Activated T-cell treated with anti-CD3 and anti-CD28 coated beads, Interleukin-2, amount 50 U/mL, for 4 hours (primary cell): ENCODE results near the gene SEPTIN1. TPM values are rescaled to one million over a fixed set of nuclear protein-coding genes. Genes with fewer than 3 reads are reported as not detected.

Experiments
- ATAC-seq, 2 donors: fragments of 200-7000 bp; cut with Tn5 transposase; one replicate each; pipeline ENCODE4 v1.10.0; 2021
- DNase-seq: peaks from one replicate; pipeline ENCODE4 v3.0.0-alpha.2; 2020
- H3K27me3 Mint-ChIP-seq: one replicate; pipeline ENCODE4 v1.8.0; 2021; ENCODE audit warnings: low read depth, mixed read lengths
- H3K36me3 Mint-ChIP-seq: one replicate; pipeline ENCODE4 v1.8.0; 2022; ENCODE audit warnings: mixed read lengths; ENCODE audit not compliant: insufficient read depth
- H3K4me1 Mint-ChIP-seq: one replicate; pipeline ENCODE4 v1.8.0; 2021; ENCODE audit warnings: low read depth, mixed read lengths
- H3K4me3 Mint-ChIP-seq: one replicate; pipeline ENCODE4 v1.8.0; 2021; ENCODE audit warnings: mild to moderate bottlenecking, moderate library complexity, mixed read lengths
- H3K9me3 Mint-ChIP-seq: one replicate; pipeline ENCODE4 v1.8.0; 2021; ENCODE audit warnings: mixed read lengths
- total RNA-seq, 3 donors: library from RNA; stranded (reverse); gene quantifications; one replicate each; pipeline ENCODE4 v1.2.1, GENCODE V29; 2021

The SEPTIN1 gene
- total RNA-seq, 3 donors from 2014 or later, result 133 to 164 (median 152) TPM

DNA sequence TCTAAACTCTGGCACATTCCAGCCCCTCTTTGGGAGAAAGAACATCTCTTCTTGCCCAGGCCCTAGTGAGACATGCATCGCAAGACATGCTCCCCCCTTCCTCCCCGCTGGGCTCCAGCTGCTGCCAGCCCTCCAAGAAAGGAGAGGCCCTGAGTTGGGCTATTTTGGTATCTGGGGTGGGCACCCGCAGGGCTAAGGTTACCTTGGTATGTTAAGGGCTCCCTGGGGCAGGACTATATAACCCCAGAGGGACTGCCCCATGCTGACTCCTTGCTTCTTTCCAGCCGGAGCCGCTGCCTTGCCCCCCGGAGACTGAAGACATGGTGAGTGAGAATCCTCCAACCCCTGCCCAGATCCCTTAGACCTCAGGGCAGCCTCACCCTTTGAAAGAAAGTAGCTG is 7.8 kb downstream of the SEPTIN1 start, which contains the start of gene MYL11:
Gene MYL11 (plus strand): TSS at position 265 of the 400 bp plus-strand sequence. CDS start 56 bp downstream, at position 321.
- ATAC-seq (no peak), DNase-seq (no peak)
- H3K9me3 Mint-ChIP-seq, result no peaks in the 10 kb centered on the region
- H3K36me3 Mint-ChIP-seq, result no peaks in the 10 kb centered on the region
- H3K27me3 Mint-ChIP-seq, result no peaks in the 10 kb centered on the region
- peaks cover 40% of the 10 kb centered on the region for H3K4me1 Mint-ChIP-seq
- no peak within 1 kb of the TSS for H3K4me3 Mint-ChIP-seq

DNA sequence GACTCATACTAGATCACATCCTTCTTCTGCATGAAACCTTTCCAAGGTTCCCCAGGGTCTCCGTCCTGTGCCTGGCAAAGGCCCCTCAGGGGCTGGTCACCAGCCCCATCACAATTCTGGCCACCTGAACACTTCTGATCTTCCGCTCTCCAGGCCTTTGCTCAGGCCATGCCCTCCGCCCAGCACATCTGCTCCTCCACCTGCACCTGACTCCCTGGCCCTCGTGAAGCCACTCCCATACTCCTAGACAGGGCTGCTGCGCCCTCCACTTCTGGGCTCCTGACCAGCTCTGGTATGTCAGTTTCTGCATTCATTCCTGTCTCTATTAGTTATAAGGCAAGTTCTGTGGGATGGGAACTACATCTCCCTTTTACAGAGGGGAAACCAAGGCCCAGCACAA is 9.6 kb downstream of the SEPTIN1 start:
- DNase-seq, result no peak
- H3K4me3 Mint-ChIP-seq, result no peak overlapping the region

DNA sequence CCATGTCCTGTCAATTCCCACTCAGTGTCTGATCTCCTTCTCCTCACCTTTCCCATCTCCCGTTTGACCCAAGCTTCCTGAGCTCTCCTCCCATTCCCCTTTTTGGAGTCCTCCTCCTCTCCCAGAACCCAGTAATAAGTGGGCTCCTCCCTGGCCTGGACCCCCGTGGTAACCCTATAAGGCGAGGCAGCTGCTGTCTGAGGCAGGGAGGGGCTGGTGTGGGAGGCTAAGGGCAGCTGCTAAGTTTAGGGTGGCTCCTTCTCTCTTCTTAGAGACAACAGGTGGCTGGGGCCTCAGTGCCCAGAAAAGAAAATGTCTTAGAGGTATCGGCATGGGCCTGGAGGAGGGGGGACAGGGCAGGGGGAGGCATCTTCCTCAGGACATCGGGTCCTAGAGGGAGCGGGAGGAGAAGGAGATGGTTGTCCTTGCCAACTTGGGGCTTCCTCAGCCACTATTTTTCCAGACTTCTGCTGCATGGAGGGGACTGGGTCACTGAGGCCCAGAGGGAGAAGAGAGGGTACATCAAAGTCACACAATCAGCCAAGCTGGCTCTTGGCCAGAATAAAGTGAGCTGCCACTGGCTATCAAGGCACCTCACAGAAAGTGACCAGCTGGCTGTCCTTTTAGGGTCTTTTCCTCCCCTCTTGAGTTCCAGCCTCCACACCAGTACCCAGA is 10.2 kb downstream of the SEPTIN1 start:
- no peaks in the 10 kb centered on the region for H3K27me3 Mint-ChIP-seq
- peaks cover 2% of the 10 kb centered on the region for H3K36me3 Mint-ChIP-seq
- H3K4me1 Mint-ChIP-seq, result peaks cover 42% of the 10 kb centered on the region
- H3K9me3 Mint-ChIP-seq, result no peaks in the 10 kb centered on the region
- DNase-seq (no peak), ATAC-seq (no peak)
- peak overlapping the region; percentile 87 for H3K4me3 Mint-ChIP-seq

More for the DNA sequence above, 9.6 kb downstream of the SEPTIN1 start:
- no peaks in the 10 kb centered on the region for H3K9me3 Mint-ChIP-seq
- ATAC-seq, result no peak
- H3K4me1 Mint-ChIP-seq, result peaks cover 42% of the 10 kb centered on the region
- no peaks in the 10 kb centered on the region for H3K27me3 Mint-ChIP-seq
- no peaks in the 10 kb centered on the region for H3K36me3 Mint-ChIP-seq

DNA sequence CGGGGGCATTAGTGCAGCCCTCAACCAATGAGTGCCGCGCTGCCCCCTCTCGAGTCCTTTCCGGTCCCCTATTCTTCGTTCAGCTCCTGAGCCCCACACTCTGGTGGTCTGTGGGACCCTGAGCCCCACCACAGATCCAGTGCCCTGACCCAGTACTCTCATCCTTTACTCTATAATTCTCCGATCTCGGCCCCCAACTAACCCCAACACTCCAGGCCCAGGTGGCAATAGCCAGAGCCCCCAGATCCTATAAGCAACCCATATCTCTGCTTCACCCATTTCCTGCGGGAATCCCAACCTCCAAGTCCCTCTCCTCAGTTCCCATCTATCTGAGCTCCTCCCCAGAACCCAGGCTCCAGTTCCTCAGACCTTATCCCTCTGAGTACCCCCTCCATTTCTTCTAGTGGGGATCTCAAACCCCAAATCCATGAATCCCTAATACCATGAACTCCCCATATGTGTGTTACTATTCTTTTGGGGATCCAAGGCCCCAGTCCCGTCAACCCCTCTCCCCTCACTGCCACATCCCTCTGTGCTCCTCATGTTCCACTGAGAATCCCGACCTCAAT is 11.0 kb downstream of the SEPTIN1 start:
- ATAC-seq (no peak), DNase-seq (no peak)
- no peaks in the 10 kb centered on the region for H3K27me3 Mint-ChIP-seq
- peaks cover 45% of the 10 kb centered on the region for H3K4me1 Mint-ChIP-seq
- H3K4me3 Mint-ChIP-seq, result peak overlapping the region; percentile 87
- no peaks in the 10 kb centered on the region for H3K9me3 Mint-ChIP-seq
- peaks cover 5% of the 10 kb centered on the region for H3K36me3 Mint-ChIP-seq

DNA sequence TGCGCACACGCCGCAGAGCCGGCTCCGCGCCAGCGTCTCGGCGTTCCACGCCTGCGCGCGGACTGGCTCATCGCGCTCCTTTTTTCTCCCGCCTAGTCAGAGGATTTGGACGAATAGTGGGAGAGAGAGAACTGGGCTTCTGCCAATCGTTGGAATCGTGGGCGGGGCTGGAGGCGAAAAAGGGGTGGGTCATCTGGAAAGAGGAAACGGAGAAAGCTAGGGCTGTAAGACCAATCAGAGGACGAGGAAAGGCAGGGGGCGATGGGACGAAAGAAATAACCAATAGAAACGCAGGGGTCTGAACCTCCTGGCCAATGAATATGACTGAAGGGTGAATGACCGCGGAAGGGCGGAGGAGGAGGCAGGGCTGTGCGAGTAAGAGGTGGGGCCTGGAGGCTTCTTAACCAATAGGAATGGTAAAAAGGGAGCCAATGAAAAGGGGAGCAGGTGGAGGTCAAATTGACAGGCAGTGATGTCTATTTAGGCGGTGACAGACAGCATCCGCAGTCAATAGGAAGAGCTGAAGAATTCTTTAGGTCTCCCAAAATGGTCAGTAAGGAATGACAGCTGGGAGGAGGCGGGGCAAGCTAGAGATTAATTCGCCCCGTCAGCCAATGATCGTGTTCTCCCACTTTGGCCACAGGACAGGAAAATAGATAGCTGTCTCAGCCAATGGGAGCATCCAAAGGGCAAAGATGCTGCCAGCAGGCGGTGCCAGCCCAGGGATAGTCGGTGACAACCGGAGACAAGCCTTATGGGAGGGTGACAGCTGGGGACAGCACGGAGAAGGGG is 11.7 kb downstream of the SEPTIN1 start, which contains the start of gene TBC1D10B:
Gene TBC1D10B (minus strand): TSS at position 39 of the 792 bp plus-strand sequence. CDS start 311 bp downstream, outside the sequence.
- Mint-ChIP-seq H3K9me3 (no peaks in the 10 kb centered on the region), H3K36me3 (peaks cover 5% of the 10 kb centered on the region), H3K4me3 (peak within 1 kb of the TSS; percentile 88), H3K4me1 (peaks cover 47% of the 10 kb centered on the region), H3K27me3 (no peaks in the 10 kb centered on the region)
- ATAC-seq (peak; percentile 82 to 86), DNase-seq (peak; percentile 98)

DNA sequence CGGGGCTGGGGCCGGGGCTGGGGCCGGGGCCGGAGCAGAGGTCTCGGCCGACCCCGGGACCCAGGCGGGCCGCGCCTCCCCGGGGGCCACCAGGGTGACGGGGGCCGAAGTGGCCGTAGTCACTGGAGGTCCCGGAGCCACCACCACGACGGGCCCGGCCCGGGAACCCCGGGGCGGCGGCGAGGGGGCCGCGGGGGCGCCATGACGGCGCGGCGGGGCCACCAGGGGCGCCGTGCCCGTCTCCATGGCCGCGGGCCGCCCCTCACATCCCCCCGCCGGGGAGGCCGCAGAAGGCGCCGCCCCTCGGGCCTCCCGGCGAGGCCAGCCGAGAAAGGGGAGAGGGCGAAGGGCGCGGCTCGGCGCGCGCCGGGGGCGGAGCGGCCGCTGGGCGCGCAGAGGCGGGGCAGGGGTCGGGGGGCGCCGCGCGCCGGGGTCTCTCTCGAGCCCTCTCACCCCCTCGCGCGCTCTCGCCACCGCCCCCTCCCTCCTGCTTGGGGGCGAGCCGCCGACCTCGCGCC is 12.4 kb downstream of the SEPTIN1 start:
- peak overlapping the region; percentile 87 for H3K4me3 Mint-ChIP-seq
- H3K9me3 Mint-ChIP-seq, result no peaks in the 10 kb centered on the region
- no peaks in the 10 kb centered on the region for H3K27me3 Mint-ChIP-seq
- peak; percentile 13 to 15 for ATAC-seq
- H3K36me3 Mint-ChIP-seq, result peaks cover 9% of the 10 kb centered on the region
- DNase-seq, result no peak
- peaks cover 50% of the 10 kb centered on the region for H3K4me1 Mint-ChIP-seq

DNA sequence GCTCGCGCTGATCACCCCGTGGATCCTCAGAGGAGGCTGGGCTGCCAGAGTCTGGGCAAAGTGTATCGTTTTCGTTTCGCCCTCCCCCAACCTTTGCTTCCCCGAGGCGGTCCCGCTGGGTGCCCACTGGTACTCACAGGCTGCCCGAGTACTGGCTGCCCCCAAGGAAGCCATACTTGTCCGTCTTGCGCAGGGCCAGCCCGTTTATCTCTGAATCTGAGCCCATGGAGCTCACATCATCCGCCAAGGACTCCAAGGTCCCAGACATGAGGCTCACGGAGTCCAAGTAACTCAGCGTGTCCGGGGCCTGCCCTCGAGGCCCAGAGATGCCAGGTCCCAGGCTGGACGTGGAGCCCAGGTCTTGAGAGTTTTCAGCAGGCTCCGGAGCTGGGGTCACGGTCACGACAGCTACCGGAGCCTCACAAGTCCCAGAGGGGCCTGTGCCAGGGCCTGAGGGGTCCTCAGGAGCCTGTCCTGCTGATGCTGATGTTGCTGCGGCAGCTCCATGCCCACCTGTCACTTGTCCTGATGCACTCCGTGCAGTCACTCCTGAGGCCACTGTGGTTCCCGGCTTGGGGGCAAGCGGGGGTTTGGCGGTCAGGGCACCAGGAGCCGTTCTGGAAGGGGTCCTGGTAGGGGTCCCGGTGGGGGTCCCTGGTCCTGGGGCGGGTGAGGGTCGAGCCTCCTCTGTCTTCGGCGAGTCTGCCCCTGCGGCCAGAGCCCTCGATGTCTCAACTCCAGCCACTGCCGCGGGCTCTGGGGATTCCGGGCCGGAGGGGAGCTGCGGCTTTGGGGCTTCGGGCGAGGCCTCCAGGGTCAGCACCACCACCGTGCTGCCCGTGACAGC is 13.0 kb downstream of the SEPTIN1 start:
- H3K36me3 Mint-ChIP-seq, result peaks cover 9% of the 10 kb centered on the region
- peak overlapping the region; percentile 88 for H3K4me3 Mint-ChIP-seq
- DNase-seq, result no peak
- peaks cover 52% of the 10 kb centered on the region for H3K4me1 Mint-ChIP-seq
- ATAC-seq, result no peak
- no peaks in the 10 kb centered on the region for H3K9me3 Mint-ChIP-seq
- H3K27me3 Mint-ChIP-seq, result no peaks in the 10 kb centered on the region

DNA sequence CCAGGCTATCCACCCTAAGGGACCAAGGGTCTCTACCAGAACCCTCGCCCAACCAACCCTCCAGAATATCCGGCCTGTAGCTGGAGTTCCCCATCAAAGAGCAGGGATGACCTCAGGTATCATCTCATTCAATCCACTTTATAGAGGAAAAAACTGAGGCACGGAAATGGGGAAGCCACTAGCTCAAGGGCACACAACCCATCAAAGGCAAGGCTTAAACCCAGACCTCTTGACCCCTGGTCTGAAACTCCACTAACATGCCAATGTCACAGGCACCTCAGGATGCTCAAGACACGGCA is 13.6 kb downstream of the SEPTIN1 start:
- peaks cover 52% of the 10 kb centered on the region for H3K4me1 Mint-ChIP-seq
- peaks cover 9% of the 10 kb centered on the region for H3K36me3 Mint-ChIP-seq
- H3K9me3 Mint-ChIP-seq, result no peaks in the 10 kb centered on the region
- peak overlapping the region; percentile 88 for H3K4me3 Mint-ChIP-seq
- DNase-seq, result no peak
- ATAC-seq, result no peak
- H3K27me3 Mint-ChIP-seq, result no peaks in the 10 kb centered on the region

DNA sequence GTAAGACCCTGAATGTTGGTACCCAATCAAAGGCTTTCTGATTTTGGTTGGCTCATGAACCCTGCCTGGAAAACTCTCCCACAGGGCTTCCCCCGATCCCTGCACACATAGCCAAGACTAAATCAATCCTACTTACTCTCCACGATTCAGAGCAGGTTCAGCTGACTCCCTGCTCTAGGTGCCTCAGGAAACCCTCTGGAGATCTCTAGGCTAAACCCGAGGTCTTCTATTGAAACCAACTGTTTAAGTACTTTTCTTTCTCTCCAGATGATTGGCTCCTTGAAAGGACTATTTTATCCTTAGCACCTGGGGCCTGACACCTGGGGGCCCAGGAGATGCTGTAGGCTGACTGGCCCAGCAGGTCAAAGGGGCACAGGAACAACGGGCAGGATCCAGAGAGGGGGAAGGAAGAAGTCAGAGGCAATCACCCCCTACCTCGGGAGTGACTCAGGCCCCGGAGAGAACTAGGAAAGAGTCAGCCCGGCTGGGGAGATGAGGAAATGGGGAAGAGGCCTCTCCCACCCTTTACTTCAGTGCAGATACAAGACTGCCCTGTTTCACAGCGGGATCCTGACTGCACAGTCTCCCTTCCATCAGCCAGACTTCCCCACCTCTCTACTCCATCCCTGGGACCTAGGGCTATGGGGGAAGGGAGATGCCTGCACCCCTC is 14.1 kb downstream of the SEPTIN1 start:
- Mint-ChIP-seq H3K4me3 (peak overlapping the region; percentile 88), H3K27me3 (no peaks in the 10 kb centered on the region), H3K4me1 (peaks cover 52% of the 10 kb centered on the region), H3K36me3 (peaks cover 12% of the 10 kb centered on the region), H3K9me3 (no peaks in the 10 kb centered on the region)
- no peak for ATAC-seq
- DNase-seq, result no peak

DNA sequence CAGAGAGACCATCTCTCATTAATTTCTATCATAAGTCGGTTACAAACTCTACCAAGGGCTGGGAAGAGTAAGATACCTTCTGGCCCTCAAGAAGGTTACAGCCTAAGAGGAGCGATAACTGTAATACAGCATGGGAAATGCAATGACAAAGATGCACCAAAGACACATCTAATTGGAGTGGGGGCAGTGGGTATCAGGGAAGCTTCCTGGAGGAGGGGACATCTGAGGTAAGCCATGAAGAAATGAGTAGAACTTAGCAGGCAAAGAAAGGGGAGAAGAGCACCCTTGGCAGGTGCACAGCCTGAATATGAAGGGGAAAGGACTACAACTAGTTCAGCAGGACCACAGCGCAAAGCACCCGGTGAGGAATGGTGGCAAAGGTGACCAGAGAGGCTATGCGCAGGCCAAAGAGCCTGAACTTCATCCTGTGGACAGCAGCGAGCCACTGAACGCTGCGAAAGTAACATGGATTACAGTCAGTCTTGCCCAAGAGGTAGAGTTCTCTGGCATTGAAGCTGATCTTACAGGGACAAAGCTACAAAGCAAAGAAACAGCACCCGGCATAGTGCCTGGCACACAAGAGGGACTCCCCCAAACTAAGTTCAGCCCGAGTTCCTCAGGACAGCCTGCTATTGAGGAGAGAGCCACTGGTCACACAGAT is 14.9 kb downstream of the SEPTIN1 start:
- no peaks in the 10 kb centered on the region for H3K27me3 Mint-ChIP-seq
- peaks cover 17% of the 10 kb centered on the region for H3K36me3 Mint-ChIP-seq
- H3K9me3 Mint-ChIP-seq, result no peaks in the 10 kb centered on the region
- DNase-seq (no peak), ATAC-seq (no peak)
- H3K4me1 Mint-ChIP-seq, result peaks cover 48% of the 10 kb centered on the region
- H3K4me3 Mint-ChIP-seq, result peak overlapping the region; percentile 88

DNA sequence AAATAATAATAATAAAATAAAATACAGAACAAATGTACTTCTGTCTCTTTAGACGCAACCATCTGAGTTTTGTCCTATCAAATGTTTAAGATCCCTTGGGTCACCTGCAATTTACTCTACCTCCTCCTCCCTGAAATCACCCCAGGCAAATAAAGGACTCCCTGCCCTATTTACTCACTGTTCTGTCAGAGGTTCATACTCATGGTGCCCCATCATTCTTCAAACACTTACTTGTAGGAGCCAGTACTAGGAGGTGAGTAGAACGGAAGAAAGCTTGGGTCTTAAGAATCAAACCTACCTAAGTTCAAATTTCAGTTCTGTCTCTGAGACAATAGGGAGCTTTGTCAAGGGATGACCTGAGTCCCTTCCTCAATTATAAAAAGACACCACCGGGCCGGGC is 15.8 kb downstream of the SEPTIN1 start:
- no peak for ATAC-seq
- Mint-ChIP-seq H3K9me3 (no peaks in the 10 kb centered on the region), H3K27me3 (no peaks in the 10 kb centered on the region), H3K4me1 (peaks cover 42% of the 10 kb centered on the region), H3K36me3 (peaks cover 22% of the 10 kb centered on the region), H3K4me3 (peak overlapping the region; percentile 88)
- DNase-seq, result no peak

DNA sequence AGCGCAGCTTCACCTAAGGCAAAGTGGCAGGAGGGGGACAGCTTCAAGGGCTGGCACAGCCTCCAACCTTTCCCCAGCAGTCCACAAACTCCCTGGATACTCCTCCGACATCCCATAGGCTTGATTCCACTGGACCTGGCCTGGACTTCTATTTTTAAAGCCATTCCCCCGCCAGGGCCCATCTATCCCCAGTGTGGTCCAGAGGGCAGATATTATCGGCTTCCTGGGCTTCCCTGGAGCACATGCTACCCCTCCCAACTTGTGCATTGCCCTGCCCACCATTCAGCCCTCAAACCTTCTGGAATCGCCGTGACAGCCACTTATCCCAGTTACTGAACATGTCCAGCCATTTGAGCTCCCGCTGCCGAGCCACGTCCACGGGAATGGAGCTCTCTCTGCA is 17.2 kb downstream of the SEPTIN1 start:
- Mint-ChIP-seq H3K27me3 (no peaks in the 10 kb centered on the region), H3K4me1 (peaks cover 36% of the 10 kb centered on the region), H3K4me3 (no peak overlapping the region), H3K36me3 (peaks cover 29% of the 10 kb centered on the region), H3K9me3 (no peaks in the 10 kb centered on the region)
- no peak for ATAC-seq
- DNase-seq, result no peak

DNA sequence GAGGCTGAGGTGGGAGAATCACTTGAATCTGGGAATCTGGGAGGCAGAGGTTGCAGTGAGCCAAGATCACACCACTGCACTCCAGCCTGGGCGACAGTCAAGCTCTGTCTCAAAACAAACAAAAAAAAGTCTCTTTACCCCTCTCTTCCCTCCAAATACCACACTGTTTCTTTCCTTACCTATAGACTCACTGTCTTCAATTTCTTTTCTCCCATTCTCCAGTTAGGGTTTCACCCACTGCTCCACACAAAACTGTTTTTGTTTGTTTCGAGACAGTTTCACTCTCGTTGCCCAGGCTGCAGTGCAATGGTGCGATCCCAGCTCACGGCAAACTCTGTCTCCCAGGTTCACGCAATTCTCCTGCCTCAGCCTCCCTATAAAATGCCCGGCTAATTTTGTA is 21.2 kb downstream of the SEPTIN1 start:
- Mint-ChIP-seq H3K4me1 (peaks cover 10% of the 10 kb centered on the region), H3K36me3 (peaks cover 33% of the 10 kb centered on the region), H3K9me3 (no peaks in the 10 kb centered on the region), H3K27me3 (no peaks in the 10 kb centered on the region), H3K4me3 (no peak overlapping the region)
- ATAC-seq (no peak), DNase-seq (no peak)
